HCT116 (cell line): ENCODE data around the gene MAPK8.

ENCODE experiments used
- POLR2AphosphoS5 ChIP-seq: IDR thresholded peaks from 2 replicates; pipeline ENCODE4 v1.6.1; 2011; ENCODE audit warnings: mild to moderate bottlenecking, low read depth, low read length, moderate library complexity
- SIN3A ChIP-seq: IDR thresholded peaks from 2 replicates; pipeline ENCODE4 v1.6.1; 2012; ENCODE audit warnings: low read depth
- SP1 ChIP-seq: IDR thresholded peaks from 2 replicates; pipeline ENCODE4 v1.6.1; 2012; ENCODE audit warnings: low read depth
- TCF7L2 ChIP-seq: IDR thresholded peaks from 2 replicates; pipeline ENCODE4 v1.7.0; 2011; ENCODE audit warnings: borderline replicate concordance, inconsistent platforms; ENCODE audit not compliant: insufficient read depth, insufficient read length; ENCODE audit errors: extremely low read depth
- TF ChIP-seq, protein P1 (sequence below), 3 experiments: fragments of 200-600 bp in 1 of 3; sonication (generic) in 1 of 3; IDR thresholded peaks in 2 of 3; conservative IDR thresholded peaks in 1 of 3; 2 replicates each; pipeline ENCODE4 v1.5.1; 2012 to 2017; ENCODE audit warnings: low read depth in 2 of 3, low read length in 2 of 3, antibody characterized with exemption in 1 of 3, borderline replicate concordance in 1 of 3, control low read depth in 1 of 3, mild to moderate bottlenecking in 1 of 3, mixed read lengths in 1 of 3, mixed run types in 1 of 3, moderate library complexity in 1 of 3; ENCODE audit not compliant: insufficient read depth in 1 of 3
- TF ChIP-seq, protein P2 (sequence below): IDR thresholded peaks from 2 replicates; pipeline ENCODE4 v1.6.1; 2012

DNA sequence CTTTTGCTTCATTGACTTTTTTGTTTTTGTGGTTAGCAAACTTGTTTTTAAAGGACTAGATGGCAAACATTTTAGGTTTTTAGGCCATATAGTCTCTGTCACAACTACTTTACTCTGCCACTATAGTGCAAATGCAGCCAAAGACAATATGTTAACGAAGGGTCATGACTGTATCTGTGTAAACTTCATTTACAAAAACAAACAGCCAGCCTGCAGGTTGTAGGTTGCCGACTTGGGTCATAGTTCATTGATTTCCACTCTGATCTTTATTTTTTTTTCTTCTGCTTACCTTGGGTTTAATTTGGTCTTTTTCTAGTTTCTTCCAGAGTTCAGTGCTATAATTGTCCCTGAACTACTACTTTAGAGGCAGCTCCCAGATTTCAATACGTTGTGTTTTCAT is 178.4 kb downstream of the MAPK8 start:
- TF ChIP-seq, protein P1, sequence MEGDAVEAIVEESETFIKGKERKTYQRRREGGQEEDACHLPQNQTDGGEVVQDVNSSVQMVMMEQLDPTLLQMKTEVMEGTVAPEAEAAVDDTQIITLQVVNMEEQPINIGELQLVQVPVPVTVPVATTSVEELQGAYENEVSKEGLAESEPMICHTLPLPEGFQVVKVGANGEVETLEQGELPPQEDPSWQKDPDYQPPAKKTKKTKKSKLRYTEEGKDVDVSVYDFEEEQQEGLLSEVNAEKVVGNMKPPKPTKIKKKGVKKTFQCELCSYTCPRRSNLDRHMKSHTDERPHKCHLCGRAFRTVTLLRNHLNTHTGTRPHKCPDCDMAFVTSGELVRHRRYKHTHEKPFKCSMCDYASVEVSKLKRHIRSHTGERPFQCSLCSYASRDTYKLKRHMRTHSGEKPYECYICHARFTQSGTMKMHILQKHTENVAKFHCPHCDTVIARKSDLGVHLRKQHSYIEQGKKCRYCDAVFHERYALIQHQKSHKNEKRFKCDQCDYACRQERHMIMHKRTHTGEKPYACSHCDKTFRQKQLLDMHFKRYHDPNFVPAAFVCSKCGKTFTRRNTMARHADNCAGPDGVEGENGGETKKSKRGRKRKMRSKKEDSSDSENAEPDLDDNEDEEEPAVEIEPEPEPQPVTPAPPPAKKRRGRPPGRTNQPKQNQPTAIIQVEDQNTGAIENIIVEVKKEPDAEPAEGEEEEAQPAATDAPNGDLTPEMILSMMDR (IDR thresholded peaks at IDR 0.05 in 2 of 3, conservative IDR thresholded peaks at IDR 0.05 in 1 of 3; ENCODE audit: borderline replicate concordance in 1 of 3, insufficient read depth in 1 of 3, low read depth in 2 of 3, low read length in 2 of 3) = no peak
- no peak for TF ChIP-seq SP1
- TF ChIP-seq TCF7L2 = no peak
- TF ChIP-seq, protein P2, sequence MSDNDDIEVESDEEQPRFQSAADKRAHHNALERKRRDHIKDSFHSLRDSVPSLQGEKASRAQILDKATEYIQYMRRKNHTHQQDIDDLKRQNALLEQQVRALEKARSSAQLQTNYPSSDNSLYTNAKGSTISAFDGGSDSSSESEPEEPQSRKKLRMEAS = no peak
- TF ChIP-seq POLR2AphosphoS5 = no peak
- no peak for TF ChIP-seq SIN3A
